ENCODE measurements around the gene THEM5.

THEM5 gene

GRCh38 chr1:151853411-151853943 is at the start of gene THEM5:
THEM5 (minus strand) TSS chr1:151853712; CDS start chr1:151853565, 147 bp downstream.
- TF ChIP-seq GATA3 (IDR thresholded peaks at IDR 0.05; ENCODE audit: low read depth, low read length) (no peak), GATA2 (IDR thresholded peaks at IDR 0.05; ENCODE audit: low read depth, low read length) (no peak)

GRCh38 chr1:151902858-151903257 is 49.3 kb upstream of the THEM5 start:
- TF ChIP-seq GATA3 (IDR thresholded peaks at IDR 0.05; ENCODE audit: low read depth, low read length) = no peak
- no peak for TF ChIP-seq GATA2 (IDR thresholded peaks at IDR 0.05; ENCODE audit: low read depth, low read length)

- TF ChIP-seq GATA3 (IDR thresholded peaks at IDR 0.05; ENCODE audit: low read depth, low read length) = no peak
- TF ChIP-seq GATA2 (IDR thresholded peaks at IDR 0.05; ENCODE audit: low read depth, low read length) = peak; percentile 60
These were observed 45.0 kb upstream of the THEM5 start for GRCh38 chr1:151898519-151898991.

GRCh38 chr1:151897991-151898431 is 44.5 kb upstream of the THEM5 start:
- TF ChIP-seq GATA3 (IDR thresholded peaks at IDR 0.05; ENCODE audit: low read depth, low read length) (no peak), GATA2 (IDR thresholded peaks at IDR 0.05; ENCODE audit: low read depth, low read length) (no peak)

- no peak for TF ChIP-seq GATA3 (IDR thresholded peaks at IDR 0.05; ENCODE audit: low read depth, low read length)
- TF ChIP-seq GATA2 (IDR thresholded peaks at IDR 0.05; ENCODE audit: low read depth, low read length) = no peak
These were observed 39.8 kb upstream of the THEM5 start for GRCh38 chr1:151893176-151893924.

- TF ChIP-seq GATA3 (IDR thresholded peaks at IDR 0.05; ENCODE audit: low read depth, low read length) (no peak), GATA2 (IDR thresholded peaks at IDR 0.05; ENCODE audit: low read depth, low read length) (no peak)
These were observed 38.7 kb upstream of the THEM5 start for GRCh38 chr1:151892190-151892589.

GRCh38 chr1:151891512-151891911 is 38.0 kb upstream of the THEM5 start:
- TF ChIP-seq GATA3 (IDR thresholded peaks at IDR 0.05; ENCODE audit: low read depth, low read length) (no peak), GATA2 (IDR thresholded peaks at IDR 0.05; ENCODE audit: low read depth, low read length) (no peak)

- TF ChIP-seq GATA3 (IDR thresholded peaks at IDR 0.05; ENCODE audit: low read depth, low read length) (no peak), GATA2 (IDR thresholded peaks at IDR 0.05; ENCODE audit: low read depth, low read length) (no peak)
These were observed 35.6 kb upstream of the THEM5 start for GRCh38 chr1:151888972-151889570.

- no peak for TF ChIP-seq GATA3 (IDR thresholded peaks at IDR 0.05; ENCODE audit: low read depth, low read length)
- no peak for TF ChIP-seq GATA2 (IDR thresholded peaks at IDR 0.05; ENCODE audit: low read depth, low read length)
These were observed 33.5 kb upstream of the THEM5 start for GRCh38 chr1:151887028-151887427.

GRCh38 chr1:151885479-151885878 is 32.0 kb upstream of the THEM5 start:
- TF ChIP-seq GATA3 (IDR thresholded peaks at IDR 0.05; ENCODE audit: low read depth, low read length) (no peak), GATA2 (IDR thresholded peaks at IDR 0.05; ENCODE audit: low read depth, low read length) (no peak)

- TF ChIP-seq GATA2 (IDR thresholded peaks at IDR 0.05; ENCODE audit: low read depth, low read length) (no peak), GATA3 (IDR thresholded peaks at IDR 0.05; ENCODE audit: low read depth, low read length) (no peak)
These were observed 29.0 kb upstream of the THEM5 start for GRCh38 chr1:151882466-151882865.

GRCh38 chr1:151881479-151881878 is 28.0 kb upstream of the THEM5 start:
- no peak for TF ChIP-seq GATA2 (IDR thresholded peaks at IDR 0.05; ENCODE audit: low read depth, low read length)
- no peak for TF ChIP-seq GATA3 (IDR thresholded peaks at IDR 0.05; ENCODE audit: low read depth, low read length)

- no peak for TF ChIP-seq GATA3 (IDR thresholded peaks at IDR 0.05; ENCODE audit: low read depth, low read length)
- TF ChIP-seq GATA2 (IDR thresholded peaks at IDR 0.05; ENCODE audit: low read depth, low read length) = no peak
These were observed 22.0 kb upstream of the THEM5 start for GRCh38 chr1:151875419-151876097.
